Astrocyte (in vitro differentiated cells and primary cell): Measurements from ENCODE around the gene MBP.

Experiments used
- EZH2 ChIP-seq: IDR thresholded peaks from 2 replicates; pipeline ENCODE4 v1.6.1; 2012; ENCODE audit warnings: mild to moderate bottlenecking, low read length, inconsistent platforms; ENCODE audit not compliant: insufficient read depth
- TF ChIP-seq, protein P1 (sequence below): IDR thresholded peaks from 2 replicates; pipeline ENCODE4 v1.5.1; 2011; ENCODE audit warnings: low read depth, mild to moderate bottlenecking, inconsistent platforms, low read length, moderate library complexity; ENCODE audit not compliant: insufficient read depth

DNA sequence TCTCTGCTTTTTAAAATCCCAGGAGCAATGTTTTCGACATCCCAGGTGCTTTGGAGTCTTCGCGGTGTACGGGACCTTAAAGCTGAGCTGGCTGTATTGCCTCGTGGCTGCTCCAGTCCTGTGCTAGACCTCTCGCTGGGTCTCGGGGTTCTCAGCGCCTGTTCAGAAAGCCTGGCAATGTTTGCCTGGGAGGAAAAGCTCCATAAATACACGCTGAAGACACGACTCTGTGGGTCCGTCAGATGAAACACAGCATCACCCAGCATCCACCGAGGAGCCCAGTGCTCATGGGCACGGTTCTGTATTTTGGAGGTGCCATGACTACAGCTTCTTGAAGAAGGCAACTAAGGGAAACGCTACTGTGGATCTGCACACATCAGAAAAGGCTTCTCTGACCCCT, 21.6 kb downstream of the MBP start:
- TF ChIP-seq, protein P1, sequence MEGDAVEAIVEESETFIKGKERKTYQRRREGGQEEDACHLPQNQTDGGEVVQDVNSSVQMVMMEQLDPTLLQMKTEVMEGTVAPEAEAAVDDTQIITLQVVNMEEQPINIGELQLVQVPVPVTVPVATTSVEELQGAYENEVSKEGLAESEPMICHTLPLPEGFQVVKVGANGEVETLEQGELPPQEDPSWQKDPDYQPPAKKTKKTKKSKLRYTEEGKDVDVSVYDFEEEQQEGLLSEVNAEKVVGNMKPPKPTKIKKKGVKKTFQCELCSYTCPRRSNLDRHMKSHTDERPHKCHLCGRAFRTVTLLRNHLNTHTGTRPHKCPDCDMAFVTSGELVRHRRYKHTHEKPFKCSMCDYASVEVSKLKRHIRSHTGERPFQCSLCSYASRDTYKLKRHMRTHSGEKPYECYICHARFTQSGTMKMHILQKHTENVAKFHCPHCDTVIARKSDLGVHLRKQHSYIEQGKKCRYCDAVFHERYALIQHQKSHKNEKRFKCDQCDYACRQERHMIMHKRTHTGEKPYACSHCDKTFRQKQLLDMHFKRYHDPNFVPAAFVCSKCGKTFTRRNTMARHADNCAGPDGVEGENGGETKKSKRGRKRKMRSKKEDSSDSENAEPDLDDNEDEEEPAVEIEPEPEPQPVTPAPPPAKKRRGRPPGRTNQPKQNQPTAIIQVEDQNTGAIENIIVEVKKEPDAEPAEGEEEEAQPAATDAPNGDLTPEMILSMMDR = no peak
- no peak for TF ChIP-seq EZH2
